ENCODE data around the gene PHC1.

PHC1 gene

DNA sequence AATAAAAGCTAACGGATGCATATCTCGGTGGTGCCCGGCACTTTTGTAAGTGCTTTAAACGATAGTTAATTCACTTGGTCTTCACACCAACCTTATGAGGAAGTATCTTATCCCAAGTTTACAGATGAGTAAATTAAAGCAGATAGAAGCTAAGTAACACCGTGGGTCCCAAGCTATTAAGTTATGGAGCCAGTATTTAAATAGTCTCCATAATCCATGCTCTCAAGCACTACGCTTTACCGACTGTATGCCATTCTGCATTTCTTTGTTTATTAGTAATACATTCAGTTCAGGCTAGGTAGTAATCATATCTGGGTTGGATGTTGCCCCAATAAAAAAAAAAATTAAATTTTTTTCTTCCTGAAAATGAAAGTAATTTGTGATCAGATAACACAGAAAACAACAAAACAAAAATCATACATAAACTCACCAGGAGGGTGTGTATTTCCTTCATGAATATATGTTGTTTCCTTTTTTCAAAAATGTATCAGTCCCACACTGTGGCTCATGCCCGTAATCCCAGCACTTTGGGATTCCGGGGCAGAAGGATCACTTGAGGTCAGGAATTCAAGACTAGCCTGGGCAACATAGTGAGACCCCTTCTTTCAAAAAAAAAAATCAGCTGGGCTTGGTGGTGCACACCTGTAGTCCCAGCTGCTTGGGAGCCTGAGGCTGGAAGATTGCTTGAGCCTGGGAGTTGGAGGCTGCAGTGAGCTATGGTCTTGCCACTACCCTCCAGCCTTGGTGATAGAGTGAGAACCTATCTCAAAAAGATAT lies 36.6 kb downstream of the PHC1 start:
- no peak for DNase-seq

DNA sequence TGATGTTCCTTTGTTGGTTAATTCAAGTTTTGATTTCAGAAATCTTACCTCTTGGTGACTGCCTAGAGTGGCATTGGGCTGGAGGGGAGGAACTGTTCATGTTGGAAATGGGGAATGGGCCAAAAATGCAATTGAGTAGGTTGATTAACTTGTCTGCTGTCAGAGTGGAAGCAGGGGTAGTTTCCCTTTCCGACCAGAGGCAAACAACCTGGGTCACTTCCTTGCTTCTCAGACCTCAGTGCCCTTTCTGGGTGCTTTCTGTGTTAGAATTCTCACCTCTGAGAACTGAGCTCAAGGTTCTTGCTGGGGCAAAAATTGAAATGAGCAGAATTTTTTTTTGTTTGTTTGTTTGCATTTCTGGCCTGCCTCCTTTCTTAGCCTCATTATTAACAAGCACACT lies 37.4 kb downstream of the PHC1 start:
- DNase-seq: peak in 1 of 2 experiments; percentile 31

DNA sequence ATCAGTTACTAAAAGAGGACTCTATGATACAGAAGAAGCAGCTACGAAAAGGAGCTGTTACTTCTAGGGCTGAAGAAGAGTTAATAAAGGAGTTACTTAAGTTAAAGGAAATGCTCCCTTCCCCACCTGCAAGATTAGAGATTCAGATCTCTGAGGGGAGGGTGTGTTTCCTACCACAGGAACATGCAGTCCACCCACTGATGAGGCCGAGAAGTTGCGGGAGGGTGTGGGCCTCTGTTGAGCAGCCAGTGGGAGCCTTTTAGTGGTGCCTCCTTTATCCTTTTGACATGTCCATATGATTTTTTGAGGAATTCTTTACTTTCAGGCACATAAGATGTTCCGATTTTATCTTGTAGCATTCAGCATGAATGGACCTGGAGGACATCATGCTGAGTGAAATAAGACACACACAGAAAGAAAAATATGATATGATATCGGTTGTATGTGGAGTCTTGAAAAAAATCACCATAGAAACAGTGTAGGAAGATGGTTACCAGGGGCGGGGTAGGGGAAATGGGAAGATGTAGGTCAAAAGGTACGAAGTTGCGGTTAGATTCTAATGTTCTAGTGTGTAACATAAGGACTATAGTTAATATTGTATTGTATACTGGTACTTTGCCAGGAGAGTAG lies 39.6 kb downstream of the PHC1 start:
- DNase-seq: peak; percentile 45 to 46

DNA sequence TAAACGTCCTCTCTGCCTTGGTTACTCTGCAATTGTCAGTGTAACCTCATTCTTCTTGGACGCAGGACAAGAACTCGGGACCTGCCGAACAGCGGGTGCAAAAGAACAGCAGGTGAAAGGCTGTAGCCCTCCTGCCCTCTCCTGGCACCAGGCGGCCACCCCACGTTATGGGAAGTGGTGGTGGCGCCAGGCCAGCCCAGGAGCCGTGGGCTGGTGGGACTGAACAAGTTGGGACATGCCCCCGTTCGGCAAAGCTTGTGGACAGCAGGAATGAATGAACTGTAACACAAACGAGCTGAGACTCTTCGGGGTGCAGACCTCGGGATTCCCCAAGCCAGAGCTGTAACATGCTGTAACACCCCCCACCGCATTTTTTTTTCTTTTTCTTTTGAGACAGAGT lies 41.8 kb downstream of the PHC1 start:
- DNase-seq: no peak

DNA sequence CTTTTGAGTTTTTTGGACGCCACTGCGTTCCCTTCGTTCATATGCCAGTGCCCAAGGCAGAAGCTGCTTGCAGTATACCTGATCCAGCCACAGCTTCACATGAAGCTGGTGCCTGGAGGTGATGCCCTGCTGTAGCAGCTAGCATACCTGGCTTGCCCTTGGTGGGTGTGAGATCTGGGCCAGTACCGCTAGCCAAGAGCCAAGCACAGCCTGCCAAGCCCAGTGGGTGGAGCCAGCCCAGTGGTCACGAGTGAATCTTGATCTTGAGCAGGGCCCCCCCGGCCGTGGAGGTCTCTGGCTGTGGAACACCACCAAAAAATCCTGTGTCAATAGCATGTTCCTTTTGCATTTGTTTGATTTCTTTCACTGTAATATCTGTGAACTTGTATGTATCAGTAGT lies 42.5 kb downstream of the PHC1 start:
- no peak for DNase-seq

DNA sequence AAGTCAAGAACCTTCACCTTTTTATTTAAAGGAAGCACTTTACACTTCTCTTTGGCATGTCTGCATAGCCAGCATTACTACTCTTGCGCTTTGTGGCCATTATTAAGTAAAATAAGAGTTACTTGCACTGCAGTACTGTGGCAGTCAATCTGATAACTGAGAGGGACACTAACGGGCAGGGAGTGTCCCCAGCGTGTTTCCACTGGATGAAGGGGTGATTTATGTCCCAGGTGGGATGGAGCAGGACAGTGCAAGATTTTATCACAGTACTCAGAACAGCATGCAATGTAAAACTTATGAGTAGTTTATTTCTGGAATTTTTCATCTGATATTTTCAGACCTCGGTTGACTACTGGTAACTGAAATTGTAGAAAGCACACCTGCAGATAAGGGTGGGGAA lies 43.3 kb downstream of the PHC1 start:
- no peak for DNase-seq

DNA sequence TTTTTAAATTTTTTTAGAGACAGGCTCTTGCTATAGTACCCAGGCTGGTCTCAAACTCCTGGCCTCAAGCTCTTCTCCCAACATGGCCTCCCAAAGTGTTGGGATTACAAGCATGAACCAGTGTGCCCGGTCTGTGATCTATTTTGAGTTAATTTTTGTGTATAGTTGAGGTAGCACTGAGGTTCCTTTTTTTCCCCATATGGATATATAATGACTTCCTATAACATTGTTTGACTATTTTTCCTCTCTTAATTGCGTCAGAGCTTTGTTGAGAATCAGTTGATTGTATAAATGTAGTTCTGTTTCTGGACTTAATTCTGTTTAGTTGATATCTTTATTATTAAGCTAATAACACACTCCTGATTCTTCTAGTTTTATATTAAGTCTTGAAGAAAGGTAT lies 43.8 kb downstream of the PHC1 start:
- no peak for DNase-seq

DNA sequence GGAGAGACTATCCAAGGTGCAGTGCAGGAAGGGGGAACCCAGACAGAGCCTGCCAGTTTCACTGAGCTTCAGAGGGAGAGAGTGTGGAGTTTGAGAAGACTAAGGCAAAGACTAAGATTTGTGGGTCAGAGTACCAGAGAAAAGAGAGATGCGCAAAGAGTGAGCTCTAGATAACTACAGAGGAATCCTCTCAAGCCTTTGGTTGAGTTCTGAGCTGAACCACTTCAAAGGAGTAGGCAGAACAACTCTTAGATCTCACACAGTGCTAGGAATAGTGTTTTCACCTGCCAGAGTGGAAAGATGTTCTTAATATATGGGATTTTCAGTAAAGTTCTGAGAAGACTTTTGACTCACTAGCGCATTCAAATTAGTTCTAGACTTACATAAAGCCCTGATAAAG lies 45.9 kb downstream of the PHC1 start:
- DNase-seq: no peak

DNA sequence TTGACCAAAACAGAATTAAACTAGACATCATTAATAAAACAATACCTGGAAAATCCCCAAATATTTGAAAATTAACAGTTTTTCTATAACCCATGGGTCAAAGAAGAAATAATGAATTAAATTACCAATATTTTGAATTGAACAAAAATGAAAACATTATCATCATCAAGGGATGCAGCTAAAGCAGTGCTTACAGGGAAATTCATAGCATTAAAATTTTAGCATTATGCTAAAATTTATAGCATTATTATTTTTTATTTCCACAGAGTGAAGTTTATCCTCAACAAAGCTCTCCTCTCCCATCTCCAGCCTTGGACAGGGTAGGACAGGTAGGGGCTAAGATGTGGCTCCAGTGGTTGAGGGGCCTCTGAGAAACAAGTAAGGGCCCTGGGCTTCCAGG lies 54.5 kb downstream of the PHC1 start:
- DNase-seq: no peak

DNA sequence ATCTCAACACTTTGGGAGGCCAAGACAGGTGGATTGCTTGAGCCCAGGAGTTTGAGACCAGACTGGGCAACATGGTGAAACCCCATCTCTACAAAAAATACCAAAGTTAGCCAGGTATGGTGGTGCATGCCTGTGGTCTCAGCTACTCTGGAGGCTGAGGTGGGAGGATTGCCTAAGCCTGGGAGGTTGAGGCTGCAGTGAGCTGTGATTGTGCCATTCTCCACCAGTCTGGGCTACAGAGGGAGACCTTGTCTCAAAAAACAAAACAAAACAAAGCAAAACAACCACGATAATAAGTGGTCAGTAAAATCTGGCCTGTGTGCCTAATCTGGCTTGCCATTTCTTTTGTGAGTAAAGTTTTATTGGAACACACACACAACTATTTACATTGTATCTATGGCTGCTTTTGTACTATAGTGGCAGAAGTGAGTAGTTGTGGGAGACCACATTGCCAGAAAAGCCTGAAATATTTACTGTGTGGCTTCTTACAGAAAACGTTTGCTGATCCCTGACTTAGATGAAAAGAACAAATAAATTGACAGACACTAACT lies 55.6 kb downstream of the PHC1 start:
- no peak for DNase-seq

DNA sequence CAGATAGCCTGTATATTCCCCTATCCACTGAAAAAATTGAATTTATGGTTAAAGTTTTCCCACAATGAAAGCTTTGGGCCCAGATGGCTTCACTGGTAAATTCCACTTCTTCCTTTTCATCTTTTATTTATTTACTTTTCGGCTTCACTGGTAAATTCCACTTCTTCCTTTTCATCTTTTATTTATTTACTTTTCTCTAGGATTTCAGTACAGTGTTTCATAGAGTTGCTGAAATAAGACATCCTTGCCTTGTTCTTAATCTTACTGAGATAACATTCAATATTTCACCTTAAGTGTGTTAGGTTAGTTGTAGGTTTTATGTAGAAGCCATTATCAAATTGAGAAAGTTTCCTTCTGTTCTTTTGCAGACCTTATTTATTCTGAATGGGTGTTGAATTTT lies 56.1 kb downstream of the PHC1 start:
- DNase-seq: no peak

DNA sequence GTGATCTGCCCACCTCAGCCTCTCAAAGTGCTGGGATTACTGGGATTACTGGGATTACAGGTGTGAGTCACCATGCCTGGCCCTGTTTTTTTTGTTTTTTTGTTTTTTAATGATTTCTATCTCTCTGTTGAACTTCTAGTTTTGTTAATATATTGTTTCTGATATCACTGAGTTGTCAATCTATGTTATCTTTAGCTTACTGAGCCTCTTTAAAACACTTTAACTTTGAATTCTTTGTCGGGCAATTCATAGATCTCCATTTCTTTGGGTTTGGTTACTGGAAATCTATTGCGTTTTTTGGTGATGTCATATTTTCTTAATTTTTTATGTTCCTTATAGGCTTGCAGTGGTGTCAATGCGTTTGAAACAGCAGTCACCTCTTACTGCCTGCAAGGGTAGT lies 65.8 kb downstream of the PHC1 start:
- DNase-seq: no peak

DNA sequence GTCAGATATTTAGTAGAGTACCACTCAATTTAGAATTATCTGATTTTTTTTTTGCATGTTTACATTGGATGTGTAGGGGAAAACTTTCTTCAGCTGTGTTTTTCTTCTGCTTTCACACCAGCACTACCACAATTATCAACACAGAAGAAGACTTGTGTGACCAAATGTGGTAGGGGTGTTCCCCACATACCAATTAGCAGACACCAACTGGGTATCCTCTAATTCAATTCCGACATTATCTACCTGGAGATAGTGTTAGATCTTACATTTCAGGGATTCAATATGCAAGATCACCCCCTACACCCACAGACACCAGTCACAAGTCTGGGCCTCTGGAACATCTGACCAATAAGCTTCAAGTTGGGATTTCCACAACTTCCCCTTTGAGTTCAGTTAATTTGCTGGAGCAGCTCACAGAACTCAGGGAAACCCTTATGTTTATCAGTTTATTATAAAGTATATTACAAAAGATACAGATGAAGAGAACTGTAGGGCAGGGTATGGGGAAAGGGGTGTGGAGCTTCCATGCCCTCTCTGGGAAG lies 71.0 kb downstream of the PHC1 start:
- DNase-seq: no peak

DNA sequence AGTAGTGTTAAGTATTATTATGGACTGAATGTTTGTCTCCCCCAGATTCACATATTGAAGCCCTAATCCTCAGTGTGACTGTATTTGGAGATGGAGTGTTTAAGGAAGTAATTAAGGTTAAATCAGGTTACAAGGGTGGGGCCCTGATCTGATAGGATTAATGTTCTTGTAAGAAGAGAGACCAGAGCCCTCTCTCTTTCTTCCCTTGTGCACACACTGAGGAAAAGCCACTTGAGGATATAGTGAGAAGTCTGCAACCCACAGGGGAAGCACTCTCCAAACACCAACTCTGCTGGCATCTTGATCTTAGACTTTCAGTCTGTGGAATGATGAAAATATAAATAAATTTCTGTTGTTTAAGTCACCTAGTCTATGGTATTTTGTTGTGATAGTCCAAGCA lies 72.9 kb downstream of the PHC1 start:
- DNase-seq: no peak

DNA sequence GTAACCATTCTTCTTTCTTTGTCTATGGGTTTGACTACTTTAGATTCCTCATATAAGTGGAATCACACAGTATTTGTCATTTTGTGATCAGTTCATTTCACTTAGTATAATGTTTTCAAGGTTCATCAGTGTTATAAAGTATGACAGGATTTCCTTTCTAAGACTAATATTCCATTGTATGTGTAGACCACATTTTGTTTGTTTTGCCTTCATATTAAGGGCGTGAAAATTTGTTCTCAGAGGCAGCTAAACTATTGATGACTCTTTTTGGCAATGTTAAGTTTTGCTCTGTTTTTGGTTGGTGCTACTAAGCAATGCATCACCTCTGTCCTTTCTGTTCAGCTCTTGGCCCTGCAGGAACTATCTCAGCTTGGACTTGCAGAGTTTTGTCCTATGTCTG lies 73.4 kb downstream of the PHC1 start:
- no peak for DNase-seq

DNA sequence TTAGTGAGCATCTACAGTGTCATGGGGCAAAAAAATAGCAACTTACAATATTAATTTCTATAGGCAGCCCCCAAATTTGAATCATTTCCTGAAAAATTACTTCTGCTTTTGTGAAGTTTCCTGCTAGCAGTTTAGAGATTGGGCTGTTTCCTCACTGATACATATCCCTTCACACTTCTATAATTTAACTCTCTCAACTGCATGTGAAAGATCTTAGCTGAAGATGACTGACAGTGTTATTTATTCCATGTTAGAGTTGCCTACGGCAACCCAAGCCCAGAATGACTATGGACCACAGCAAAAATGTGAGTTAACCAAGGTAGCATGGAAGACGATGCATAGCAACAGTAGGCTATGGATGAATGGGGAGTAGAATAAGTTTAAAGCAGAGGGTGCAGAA lies 75.1 kb downstream of the PHC1 start, which contains the start of gene KLRG1:
TSS of gene KLRG1 (plus strand) at position 134 of the 400 bp plus-strand sequence. CDS start at position 224, 90 bp downstream.
- no peak for DNase-seq
